CD4-positive, alpha-beta T cell treated with Interleukin-15 for 4 hours (primary cell): Measurements from ENCODE around the gene SLC30A7.
A peak's percentile ranks its signal among the peaks of the same experiment; 100 is the strongest.

Source experiments
- DNase-seq: peaks from one replicate; pipeline ENCODE4 v3.0.0-alpha.2; 2020; ENCODE audit warnings: low spot score

SLC30A7 gene

DNA sequence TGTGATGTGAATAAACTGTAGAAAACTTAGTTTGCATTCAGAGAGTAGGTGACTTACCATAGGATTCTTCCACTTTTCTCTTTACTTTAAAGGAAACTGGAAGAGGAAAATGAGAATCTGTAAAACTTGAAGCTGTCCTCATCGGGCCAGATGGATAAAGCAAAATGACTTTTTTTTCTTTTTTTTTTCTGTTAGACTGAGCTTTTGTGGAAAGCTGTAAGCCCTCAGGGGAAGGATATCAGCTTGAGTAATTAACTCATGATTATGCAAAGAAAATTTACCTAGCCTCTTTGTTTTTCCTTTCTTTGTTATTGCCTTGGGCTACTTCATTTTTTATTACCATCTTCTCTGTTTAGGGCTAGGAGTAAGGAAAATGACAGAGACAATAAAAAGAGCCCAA, 76.3 kb downstream of the SLC30A7 start:
- DNase-seq = no peak

DNA sequence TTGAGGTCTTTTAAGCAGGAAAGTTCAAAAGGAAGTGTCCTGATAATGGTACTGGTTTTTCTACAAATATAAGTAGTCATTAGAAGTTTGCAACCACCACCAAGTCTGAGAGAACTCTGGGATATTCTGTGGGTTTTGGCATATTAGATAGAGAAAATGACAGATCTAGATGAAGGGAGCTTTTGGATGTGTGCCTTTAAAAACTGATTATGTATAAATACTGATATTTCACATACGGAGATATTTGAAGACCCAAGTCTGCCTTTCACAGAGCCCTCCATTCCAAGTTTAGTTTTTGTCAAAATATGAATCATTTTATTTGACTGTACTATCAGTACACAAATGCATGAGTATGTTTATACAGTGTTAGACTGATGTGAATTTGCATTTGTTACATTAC, 81.0 kb downstream of the SLC30A7 start:
- no peak for DNase-seq

DNA sequence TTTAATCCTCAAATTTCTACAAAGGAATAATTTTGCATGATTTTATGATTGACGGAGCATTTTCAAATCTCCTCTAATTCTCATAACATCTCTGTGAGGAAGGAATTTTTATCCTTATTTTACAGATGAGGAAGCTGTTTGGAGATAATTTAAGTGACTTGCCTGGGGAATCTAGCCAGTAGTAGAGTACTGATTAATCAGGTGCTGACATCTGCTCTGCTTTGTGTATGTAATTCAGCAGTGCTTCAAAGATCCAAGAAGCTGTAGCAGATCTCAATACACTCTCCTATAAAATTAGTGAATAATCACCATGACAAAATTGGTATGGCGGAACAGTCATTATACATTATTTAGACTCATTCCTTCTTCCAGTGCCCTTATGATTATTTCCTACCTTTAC, 83.7 kb downstream of the SLC30A7 start:
- no peak for DNase-seq

DNA sequence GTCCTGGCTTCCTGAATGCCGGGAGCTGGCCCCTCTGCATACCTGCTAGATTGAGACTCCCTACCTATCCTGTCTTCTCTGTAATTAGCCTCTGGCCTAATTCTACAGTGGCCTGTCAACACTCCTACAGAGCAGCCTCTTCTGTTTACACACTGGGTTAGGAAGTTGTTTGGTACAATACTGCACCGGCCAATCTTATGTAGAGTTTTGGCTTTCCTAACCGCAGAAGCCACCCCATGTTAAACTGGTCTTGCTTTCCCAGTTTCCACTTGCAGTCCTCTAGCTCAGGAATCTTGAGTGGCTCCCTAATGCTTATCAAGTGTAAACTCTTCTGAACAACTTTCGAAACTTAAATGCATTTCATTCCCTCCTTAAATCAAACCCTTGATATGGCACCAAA, 86.9 kb downstream of the SLC30A7 start:
- DNase-seq = no peak

DNA sequence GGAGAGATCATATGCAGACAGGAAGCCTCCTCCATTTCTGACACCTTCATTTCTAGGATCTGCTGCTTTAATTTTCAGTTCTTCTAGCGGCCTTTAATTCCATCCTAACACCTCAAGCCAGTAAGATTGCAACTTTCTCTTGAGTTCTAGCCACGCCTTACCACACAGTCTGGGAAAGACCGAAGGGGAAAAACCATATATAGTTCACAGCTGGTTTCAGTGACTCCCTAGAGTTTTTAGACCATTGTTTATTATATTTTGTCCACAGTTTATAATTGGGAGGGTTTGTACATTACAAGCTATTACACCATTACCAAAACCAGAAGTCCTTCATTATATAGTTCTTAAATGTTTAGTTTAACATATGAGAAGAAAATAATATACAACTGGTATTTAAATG, 92.2 kb downstream of the SLC30A7 start:
- DNase-seq = no peak

DNA sequence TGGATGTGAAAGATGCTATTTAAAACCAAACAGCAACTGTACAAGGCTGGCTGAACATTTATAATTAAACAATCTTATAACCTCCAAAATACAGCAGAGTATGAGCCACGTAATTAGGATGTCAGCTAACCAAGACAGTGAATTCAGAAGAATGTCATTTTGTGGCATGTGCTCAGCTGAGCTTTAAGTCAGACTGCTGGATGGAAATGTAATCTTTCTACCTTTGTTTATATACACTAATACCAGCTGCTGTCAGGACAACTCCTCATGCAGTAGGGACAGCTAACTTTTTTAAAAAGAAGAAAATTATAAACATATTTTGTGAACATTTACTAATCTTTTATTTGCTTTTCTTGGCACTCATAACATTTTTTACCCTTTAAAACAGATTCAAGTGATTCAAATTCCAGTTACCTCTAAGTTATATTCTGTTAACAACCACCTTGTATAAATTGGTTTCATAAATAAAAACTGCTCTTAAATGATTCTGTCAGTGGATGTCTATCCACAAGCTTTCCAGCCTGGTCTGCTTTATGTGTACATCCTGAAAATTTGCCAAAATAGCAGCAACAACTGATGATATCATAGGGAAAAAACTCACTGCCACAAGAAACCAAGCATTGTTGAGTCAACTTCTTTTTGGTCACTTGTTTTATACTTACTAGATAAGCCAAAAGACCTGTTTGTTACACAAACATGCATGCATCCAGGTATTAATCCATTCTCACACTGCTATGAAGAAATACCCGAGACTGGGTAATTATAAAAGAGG, 93.6 kb downstream of the SLC30A7 start:
- DNase-seq = no peak

DNA sequence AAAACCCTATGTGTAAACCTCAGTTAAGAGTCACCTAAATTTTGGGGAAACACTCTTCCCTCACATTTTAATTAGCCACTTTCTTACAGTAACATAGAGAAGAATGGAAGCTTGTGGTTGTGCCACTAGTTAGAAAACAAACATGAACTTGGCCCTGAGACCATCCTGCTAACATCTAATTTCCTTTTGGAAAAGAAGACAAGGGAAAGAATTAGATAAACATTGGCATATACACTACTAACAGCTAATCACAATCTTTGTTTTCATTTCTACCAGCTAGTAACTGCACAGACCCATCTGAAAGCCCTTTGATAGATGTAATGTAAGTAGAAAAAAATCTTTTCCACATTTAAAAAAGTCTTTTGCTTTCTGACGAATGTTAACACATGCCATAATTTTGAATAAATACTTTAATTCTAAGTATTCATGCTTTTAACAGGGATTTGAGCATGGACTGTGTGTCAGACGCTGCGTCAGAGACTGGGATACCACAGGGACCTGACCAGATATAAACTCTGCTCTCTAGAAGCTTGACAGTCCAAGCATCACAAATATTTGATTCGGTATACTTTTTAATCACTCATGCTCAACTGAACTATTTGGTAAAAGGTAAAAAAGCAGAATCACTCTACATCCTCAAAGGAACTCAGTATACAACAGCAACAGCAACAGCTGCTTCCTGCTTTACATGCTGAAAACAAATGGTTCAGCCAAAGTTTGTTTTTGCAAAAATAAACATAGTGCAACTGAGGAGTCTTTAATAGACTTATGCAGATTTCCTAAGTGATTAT, 99.5 kb downstream of the SLC30A7 start:
- DNase-seq = peak; percentile 7

DNA sequence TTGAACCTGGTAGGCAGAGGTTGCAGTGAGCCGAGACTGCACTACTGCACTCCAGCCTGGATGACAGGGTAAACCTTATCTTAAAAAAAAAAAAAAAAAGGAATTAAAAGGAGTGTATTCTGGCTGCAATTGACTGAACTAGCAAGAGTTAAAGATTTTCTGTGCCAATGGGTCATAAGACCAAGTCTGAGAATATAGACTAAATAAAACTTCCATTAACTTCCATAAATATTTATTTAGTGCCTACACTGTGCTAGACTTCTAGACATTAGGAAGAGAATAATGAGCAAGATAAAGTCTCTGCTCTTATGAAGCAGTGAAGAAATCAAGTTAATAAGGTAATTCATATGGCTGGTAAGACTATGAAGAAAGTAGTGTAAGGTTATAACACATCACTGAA, 102.5 kb downstream of the SLC30A7 start:
- no peak for DNase-seq

DNA sequence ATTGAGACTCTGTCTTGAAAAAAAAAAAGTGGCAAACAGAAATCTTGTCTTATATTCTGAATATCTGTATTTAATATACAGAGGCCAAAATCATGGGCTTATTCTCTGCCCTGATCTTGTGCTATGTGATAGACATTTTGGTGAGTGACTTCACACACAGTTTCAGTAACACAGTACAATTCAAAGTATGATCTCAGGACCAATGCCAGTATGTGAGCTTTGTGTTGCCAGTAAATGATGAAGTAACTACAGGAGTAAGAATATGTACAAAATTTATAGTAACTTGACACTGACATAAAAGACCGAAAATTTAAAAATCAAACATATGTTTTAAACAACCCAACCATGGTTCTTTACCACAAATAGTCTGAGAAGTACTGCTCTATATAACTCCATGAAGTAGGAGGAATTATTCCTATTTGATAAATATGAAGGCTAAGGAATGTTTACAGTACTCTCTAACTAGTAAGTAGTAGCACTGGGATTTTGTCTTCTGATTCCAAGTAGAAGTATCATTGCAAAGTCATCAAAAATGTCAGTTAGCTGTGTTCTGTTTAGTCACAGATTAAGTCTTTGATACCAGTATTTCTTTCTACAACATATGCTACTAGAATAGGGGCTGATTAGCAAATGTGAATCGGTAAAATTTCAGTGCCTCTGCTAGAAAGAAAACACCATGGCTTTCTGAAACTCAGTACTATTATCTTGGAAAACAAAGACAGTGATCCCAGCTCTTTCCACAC, 104.4 kb downstream of the SLC30A7 start:
- DNase-seq = no peak

DNA sequence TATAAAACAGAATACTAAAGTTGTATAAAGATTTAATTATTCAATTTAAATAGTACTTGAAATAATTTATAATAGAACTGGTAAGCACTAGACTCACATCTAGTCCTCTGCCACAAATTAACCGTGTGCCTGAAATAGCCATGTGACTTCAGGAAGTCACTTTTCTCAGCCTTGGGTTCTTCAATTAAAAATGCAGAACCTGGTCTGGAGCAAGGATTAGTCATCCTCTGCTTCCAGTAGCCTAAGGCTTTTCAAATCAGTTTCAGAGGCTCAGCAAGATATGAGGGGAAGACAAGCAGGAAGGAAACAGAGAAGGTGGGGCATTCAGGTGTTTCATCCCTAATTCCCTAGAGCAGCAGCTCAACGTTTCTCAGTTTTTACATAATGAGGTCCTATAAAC, 106.7 kb downstream of the SLC30A7 start:
- peak; percentile 25 for DNase-seq

DNA sequence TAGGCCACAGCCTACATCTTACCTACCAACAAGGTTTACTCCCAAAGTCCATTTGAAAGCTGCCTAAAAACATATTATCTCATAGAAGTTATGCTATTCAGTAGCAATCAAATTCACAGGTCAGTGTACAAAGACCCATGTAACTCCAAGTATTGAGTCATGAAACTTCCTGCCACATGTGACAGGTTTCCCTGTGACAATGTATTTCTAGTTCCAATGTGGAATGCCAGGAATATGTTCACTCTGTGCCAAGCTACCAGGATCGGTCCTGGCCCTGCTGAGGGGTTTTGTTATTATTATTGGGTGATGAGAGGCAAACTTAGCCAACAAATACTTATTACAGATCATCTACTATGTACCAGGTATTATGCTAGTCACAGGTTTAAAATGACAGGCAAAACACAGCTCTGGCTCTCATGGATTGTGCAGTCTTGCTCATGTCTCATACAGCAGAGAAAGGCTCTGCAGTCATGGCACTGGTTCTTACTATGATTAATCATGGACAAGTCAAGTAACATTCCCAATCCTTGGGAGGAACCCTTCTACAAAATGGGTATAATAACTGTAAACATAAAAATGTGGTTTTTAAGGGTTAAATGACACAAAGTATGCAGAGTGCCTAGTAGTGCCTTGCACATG, 107.2 kb downstream of the SLC30A7 start:
- DNase-seq = no peak

DNA sequence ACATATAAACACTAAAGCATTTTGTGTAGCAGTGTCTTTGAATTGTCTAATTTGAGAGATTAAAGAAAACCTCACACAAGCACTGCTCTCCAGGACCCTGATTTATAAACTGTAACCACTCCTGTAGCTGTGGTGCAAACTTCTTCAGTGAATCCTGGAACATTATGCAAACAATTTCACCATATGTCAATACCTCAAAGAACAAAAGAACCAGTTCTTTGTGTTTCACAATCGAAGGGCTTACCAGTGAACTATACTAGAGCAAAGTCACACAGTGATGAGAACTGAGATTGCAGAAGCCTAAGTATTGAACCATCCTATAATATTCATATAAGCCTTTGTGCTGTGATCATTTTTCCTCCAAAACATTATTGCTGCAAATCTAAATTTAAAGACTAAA, 108.2 kb downstream of the SLC30A7 start:
- DNase-seq = no peak

DNA sequence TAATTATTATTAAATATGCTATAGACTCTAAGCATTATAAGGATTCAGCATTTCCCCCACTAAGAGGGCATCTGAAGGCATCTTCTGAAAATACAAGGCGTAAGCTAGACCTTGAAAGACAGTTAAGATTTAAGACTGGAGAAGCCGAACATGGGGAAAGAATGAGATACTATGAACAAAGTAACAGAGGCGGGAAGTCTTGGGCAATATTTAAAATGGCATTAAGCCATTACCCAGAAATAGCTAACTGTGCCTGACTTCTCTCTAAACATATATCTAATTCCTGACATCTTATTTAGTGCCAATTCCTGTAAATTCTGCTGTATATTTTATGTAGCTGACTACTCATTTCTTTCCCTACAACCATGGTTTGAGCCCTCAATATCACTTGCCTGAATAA, 108.8 kb downstream of the SLC30A7 start:
- no peak for DNase-seq

DNA sequence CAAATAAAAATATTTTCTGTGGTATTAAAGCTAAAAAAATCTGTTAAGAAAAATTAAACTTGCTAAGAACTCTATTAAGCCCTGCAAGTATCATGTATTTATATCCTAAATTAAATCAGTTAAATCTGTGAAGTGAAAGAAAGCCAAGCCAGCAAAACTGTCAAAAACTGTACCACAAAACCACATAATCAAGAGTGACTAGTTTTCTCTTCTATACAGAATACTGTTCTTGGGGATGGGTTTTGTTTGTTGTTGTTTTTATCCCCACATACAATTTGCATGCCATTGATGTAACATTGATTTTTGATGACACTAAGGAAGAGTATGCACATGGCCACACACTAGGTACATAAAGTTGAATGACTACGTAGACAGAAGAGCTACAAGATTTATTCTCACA, 109.3 kb downstream of the SLC30A7 start:
- peak; percentile 31 for DNase-seq

DNA sequence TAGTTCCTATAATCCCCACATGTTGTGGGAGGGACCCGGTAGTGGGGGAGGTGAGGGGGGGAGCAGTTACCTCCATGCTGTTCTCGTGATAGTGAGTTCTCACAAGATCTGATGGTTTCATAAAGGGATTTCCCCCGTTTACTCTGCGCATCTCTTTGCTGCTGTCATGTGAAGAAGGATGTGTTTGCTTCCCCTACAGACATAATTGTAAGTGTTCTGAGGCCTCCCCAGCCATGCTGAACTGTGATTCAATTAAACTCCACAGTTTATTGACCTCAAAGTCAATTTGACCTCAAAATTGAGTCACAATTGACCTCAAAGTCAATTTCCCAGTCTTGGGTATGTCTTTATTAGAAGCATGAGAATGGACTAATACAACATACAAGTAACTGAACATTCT, 110.0 kb downstream of the SLC30A7 start:
- peak; percentile 40 for DNase-seq

DNA sequence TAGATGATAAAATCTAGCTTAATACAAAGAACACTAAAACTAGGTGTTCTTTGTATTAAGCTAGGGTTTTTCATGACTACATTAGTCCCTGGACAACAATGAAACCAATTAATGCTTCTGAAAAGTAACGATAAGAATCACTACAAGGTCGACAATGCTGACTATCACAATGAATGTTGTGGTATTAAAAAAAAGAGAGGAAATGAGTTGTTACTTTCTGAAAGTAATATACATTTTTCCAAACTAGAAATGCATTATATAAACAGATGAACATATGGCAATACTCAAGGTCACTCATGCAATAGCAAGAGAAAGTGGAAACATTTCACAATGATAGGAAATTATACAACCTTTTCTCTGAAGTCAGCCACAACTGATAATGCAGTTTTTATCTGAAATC, 110.7 kb downstream of the SLC30A7 start:
- DNase-seq = peak; percentile 37

DNA sequence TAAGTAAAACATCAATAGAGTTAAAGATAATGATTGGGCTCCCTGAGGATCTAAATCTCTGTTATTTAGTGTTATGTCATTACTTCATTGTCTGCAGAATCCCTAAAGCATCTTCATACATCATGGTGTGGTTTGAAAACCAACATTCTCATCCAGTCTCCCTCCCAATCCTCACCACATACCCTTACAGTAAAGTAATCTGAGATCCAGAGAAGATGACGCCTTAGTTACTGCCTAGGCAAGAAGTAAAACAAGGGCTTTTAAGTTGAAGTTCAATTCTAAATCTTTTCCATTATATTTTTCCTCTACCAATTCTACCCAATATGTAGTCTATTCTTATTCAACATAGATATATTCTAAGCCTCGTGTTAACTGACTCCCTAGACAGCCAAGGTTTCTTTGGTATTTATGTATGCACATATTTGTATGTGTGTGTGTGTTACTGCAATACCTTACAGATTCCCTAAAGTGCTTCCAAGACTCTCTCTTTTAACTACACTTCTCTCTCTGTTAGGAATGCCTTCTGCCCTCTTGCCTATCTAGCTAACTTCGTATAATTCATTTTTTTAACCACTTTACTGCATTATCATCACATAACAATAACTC, 112.4 kb downstream of the SLC30A7 start:
- no peak for DNase-seq

DNA sequence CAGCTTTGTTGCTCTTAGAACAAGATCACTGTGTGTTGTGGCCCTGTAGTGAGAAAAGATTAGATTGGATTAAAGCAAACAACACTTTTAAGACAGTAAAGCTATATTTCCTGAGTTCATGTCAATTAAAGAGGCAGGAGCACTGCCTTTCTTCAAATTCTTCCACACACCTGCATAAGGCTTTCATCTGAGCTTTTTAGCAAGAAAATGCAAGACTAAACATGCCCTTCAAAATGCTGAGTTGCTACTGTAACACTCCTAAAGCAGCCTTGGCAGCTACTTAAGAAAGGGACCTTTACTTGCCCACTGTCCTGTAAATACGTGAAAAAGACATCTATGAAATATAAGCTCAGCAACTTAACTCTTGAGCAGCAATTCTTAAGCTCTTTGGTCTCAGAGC, 117.9 kb downstream of the SLC30A7 start:
- DNase-seq = no peak

DNA sequence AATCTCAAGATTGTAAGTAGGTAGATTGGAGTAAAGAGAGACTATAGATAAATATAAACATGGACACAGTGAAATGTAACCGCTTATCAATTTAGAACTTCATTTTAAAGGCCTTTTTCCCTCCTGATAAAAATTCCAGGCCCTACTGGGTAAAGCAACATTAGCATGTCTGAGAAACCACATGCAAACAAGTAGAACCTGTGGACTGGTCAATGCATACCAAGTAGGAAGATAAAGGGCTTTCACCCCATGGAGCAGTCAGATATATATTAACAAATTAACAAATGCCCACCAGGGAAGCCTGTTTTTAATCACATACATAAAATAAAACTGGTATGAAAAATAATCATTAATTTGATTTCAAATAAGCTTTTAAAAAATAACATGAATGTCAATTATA, 121.6 kb downstream of the SLC30A7 start:
- DNase-seq = no peak

DNA sequence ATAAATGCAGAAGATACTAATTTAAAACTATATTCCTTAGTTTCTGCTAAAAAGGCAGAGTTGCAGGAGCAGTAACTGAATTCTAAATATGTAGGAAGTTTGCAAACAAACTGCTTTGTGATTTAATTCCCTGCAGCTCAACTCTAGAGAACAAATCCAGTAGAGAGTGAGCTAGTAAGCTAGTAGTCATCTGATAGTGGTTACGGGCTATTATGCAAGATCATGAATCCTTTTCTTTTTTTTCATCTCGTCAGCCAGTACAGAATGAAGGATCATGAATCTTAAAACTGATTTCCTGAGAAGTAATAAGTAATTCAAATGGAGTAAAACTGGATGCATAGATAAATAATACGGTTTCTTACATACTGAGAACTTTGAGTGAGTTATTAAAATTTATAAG, 126.4 kb downstream of the SLC30A7 start:
- no peak for DNase-seq

DNA sequence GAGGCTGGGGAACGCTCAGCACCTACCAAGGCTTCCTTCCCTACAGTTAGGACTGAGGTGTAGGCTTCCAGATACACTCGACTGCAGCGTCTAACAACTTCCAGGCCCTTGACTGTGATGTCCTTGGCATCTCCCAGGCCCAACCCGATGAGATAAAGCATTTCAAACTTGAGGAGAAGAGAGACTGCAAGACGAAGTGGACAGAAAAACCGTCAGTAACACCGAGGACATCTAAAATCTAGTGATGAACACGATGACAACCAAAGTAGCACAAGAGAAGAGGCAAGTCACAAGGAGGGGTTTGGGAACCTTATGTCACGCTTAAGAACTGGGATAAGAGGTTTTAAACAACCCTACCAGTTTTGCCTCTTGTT, 129.4 kb downstream of the SLC30A7 start:
- no peak for DNase-seq
